Activated CD4-positive, alpha-beta T cell treated with anti-CD3 and anti-CD28 coated beads for 1 hour (primary cell): ENCODE results near the gene EIF1AX.

Experiments used
- DNase-seq: peaks from one replicate; pipeline ENCODE4 v3.0.0-alpha.2; 2020

The EIF1AX gene

GRCh38 chrX:20124964-20125363 lies 16.7 kb downstream of the EIF1AX start:
- DNase-seq = no peak

GRCh38 chrX:20118065-20118824 lies 23.4 kb downstream of the EIF1AX start:
- DNase-seq = no peak

- DNase-seq = no peak
Observed at GRCh38 chrX:20116577-20117240, 24.9 kb downstream of the EIF1AX start, which contains the start of gene MAP7D2. Gene MAP7D2, minus strand, starts transcription at chrX:20116907. Its CDS starts 28 bp downstream, at chrX:20116879.

- DNase-seq = no peak
Observed at GRCh38 chrX:20116087-20116576, 25.5 kb downstream of the EIF1AX start.

- DNase-seq = no peak
Observed at GRCh38 chrX:20112022-20112774, 29.4 kb downstream of the EIF1AX start.

- no peak for DNase-seq
Observed at GRCh38 chrX:20111271-20111670, 30.4 kb downstream of the EIF1AX start.

GRCh38 chrX:20101934-20102581 lies 39.6 kb downstream of the EIF1AX start:
- DNase-seq = no peak

GRCh38 chrX:20091499-20091898 lies 50.1 kb downstream of the EIF1AX start:
- DNase-seq = no peak

GRCh38 chrX:20089845-20090244 lies 51.8 kb downstream of the EIF1AX start:
- DNase-seq = no peak

- no peak for DNase-seq
Observed at GRCh38 chrX:20080277-20080676, 61.4 kb downstream of the EIF1AX start.
